ENCODE results near the gene MAD2L1BP.
"Not testable (repeated sequence)": the region's sequence is repeated elsewhere in the genome, so short reads cannot be mapped to it uniquely, and the experiment has no call there.

Gene MAD2L1BP

DNA sequence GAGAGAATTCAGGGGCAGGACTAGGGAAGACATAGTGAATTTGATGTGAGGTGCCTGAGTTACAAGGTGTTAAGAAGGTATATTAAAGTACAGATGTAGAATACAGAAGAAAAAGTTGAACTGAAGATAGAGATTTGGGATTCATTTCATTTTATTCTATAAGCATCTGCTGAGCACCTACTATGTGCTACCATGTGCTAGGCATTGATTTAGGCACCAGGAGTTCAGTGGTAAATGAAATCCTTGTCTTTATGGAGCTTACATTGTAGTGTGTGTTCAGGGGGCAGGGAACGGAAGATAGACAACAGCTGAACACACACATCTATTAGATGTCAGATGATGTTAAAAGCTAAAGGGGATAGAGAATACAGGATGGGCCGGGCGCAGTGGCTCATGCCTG lies 12.0 kb downstream of the MAD2L1BP start:
- Histone ChIP-seq H3K4me1 (ENCODE audit: control insufficient read depth, insufficient read depth, low read length) (no peaks in the 10 kb centered on the region), H3K4me3 (ENCODE audit: low read depth, low read length) (no peak overlapping the region), H3K36me3 (ENCODE audit: control insufficient read depth, insufficient read depth, low read length) (no peaks in the 10 kb centered on the region), H3K27me3 (ENCODE audit: control insufficient read depth, insufficient read depth, low read length) (no peaks in the 10 kb centered on the region), H3K9ac (ENCODE audit: low read depth, low read length) (no peak overlapping the region), H3K9me3 (ENCODE audit: control insufficient read depth, insufficient read depth, low read length) (no peaks in the 10 kb centered on the region)

DNA sequence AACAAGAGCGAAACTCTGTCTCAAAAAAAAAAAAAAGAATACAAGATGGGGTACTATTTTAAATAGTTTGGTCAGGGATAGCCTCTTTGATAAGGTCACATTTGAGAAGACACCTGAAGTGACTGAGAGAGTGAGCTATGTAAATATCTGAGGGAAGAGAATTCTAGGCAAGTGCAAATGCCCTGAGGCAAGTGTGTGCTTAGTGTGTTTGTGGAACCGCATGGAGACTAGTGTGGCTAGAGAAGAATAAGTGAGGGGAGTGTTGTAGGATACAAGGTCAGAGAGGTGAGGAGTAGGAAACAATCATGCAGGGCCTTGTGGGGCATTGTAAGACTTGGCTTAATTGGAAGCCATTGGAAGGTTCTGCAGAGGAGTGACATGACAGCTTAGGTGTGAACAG lies 12.6 kb downstream of the MAD2L1BP start:
- Histone ChIP-seq H3K9me3 (ENCODE audit: control insufficient read depth, insufficient read depth, low read length) (no peaks in the 10 kb centered on the region), H3K27me3 (ENCODE audit: control insufficient read depth, insufficient read depth, low read length) (no peaks in the 10 kb centered on the region), H3K36me3 (ENCODE audit: control insufficient read depth, insufficient read depth, low read length) (no peaks in the 10 kb centered on the region), H3K9ac (ENCODE audit: low read depth, low read length) (no peak overlapping the region), H3K4me1 (ENCODE audit: control insufficient read depth, insufficient read depth, low read length) (no peaks in the 10 kb centered on the region), H3K4me3 (ENCODE audit: low read depth, low read length) (no peak overlapping the region)

DNA sequence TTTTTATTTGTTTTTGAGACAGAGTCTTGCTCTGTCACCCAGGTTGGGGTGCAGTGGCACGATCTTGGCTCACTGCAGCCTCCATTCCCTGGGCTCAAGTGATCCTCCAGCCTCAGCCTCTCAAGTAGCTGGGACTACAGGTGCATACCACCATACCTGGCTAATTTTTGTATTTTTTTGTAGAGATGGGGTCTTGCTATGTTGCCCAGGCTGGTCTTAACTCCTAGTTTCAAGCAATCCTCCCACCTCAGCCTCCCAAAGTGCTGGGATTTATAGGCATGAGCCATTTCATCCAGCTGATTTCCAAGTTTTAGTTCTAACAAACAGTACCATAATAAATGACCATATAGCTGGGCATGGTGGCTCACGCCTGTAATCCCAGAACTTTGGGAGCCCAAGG lies 17.2 kb downstream of the MAD2L1BP start:
- H3K36me3 ChIP-seq (ENCODE audit: control insufficient read depth, insufficient read depth, low read length); H3K9me3 ChIP-seq (ENCODE audit: control insufficient read depth, insufficient read depth, low read length); H3K9ac ChIP-seq (ENCODE audit: low read depth, low read length); H3K4me3 ChIP-seq (ENCODE audit: low read depth, low read length); H3K27me3 ChIP-seq (ENCODE audit: control insufficient read depth, insufficient read depth, low read length); H3K4me1 ChIP-seq (ENCODE audit: control insufficient read depth, insufficient read depth, low read length): not testable (repeated sequence)

DNA sequence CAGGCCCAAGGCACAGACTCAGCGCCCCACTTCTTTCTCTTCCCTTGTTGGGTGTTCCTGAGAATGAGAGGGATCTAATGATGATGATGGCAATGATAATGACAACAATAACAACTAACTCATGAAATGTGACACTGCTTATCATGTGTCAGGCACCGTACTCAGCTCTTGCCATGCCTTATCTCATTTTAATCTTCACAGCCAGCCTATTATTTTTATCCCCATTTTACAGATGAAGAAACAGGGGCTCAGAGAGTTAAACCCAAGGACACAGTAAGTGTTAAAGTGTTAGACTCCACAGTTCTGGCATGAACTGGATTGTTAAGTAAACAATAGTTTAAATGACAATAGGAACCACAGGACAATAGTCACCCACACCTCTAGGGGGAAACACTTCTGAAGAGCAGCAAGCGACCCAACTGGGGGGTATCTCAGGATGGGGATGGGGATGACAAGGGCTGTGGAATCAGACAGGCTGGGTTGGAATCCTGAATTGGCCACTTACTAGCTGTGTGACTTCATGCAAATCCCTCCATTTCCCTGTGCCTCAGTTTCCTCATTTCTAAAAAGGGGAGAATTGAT lies 21.7 kb downstream of the MAD2L1BP start:
- H3K4me3 ChIP-seq (ENCODE audit: low read depth, low read length) = no peak overlapping the region
- H3K27me3 ChIP-seq (ENCODE audit: control insufficient read depth, insufficient read depth, low read length) = no peaks in the 10 kb centered on the region
- H3K36me3 ChIP-seq (ENCODE audit: control insufficient read depth, insufficient read depth, low read length) = no peaks in the 10 kb centered on the region
- no peak overlapping the region for H3K9ac ChIP-seq (ENCODE audit: low read depth, low read length)
- no peaks in the 10 kb centered on the region for H3K9me3 ChIP-seq (ENCODE audit: control insufficient read depth, insufficient read depth, low read length)
- peaks cover 10% of the 10 kb centered on the region for H3K4me1 ChIP-seq (ENCODE audit: control insufficient read depth, insufficient read depth, low read length)

DNA sequence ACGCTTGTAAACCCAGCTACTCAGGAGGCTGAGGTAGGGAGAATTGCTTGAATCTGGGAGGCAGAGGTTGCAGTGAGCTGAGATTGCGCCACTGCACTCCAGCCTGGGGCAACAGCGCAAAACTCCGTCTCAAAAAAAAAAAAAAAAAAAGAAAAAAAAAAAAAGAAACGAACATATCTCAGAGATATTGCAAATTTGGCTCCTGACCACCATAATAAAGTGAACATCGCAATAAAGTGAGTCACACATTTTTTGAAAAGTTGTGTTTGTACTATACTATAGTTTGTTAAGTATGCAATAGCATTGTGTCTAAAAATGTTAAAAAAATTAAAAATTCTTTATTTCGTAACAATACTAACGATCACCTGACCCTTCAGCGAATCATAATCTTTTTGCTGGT lies 22.5 kb downstream of the MAD2L1BP start:
- peaks cover 10% of the 10 kb centered on the region for H3K4me1 ChIP-seq (ENCODE audit: control insufficient read depth, insufficient read depth, low read length)
- no peaks in the 10 kb centered on the region for H3K9me3 ChIP-seq (ENCODE audit: control insufficient read depth, insufficient read depth, low read length)
- no peaks in the 10 kb centered on the region for H3K27me3 ChIP-seq (ENCODE audit: control insufficient read depth, insufficient read depth, low read length)
- no peak overlapping the region for H3K9ac ChIP-seq (ENCODE audit: low read depth, low read length)
- no peak overlapping the region for H3K4me3 ChIP-seq (ENCODE audit: low read depth, low read length)
- no peaks in the 10 kb centered on the region for H3K36me3 ChIP-seq (ENCODE audit: control insufficient read depth, insufficient read depth, low read length)

DNA sequence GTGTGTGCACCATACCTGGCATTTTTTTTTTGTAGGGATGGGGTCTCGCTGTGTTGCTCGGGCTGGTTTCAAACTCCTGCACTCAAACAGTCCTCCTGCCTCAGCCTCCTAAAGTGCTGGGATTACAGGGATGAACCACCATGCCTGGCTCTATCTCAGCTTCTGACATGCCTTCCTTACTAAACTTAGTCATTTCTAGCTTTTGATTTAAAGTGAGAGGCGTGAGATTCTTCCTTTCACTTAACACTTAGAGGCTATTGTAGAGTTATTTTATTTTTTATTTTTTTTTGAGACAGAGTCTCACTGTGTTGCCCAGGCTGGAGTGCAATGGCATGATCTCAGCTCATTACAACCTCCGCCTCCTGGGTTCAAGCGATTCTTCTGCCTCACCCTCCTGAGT lies 27.3 kb downstream of the MAD2L1BP start:
- not testable (repeated sequence) for H3K27me3 ChIP-seq (ENCODE audit: control insufficient read depth, insufficient read depth, low read length); H3K9me3 ChIP-seq (ENCODE audit: control insufficient read depth, insufficient read depth, low read length); H3K4me1 ChIP-seq (ENCODE audit: control insufficient read depth, insufficient read depth, low read length); H3K9ac ChIP-seq (ENCODE audit: low read depth, low read length); H3K4me3 ChIP-seq (ENCODE audit: low read depth, low read length); H3K36me3 ChIP-seq (ENCODE audit: control insufficient read depth, insufficient read depth, low read length)

DNA sequence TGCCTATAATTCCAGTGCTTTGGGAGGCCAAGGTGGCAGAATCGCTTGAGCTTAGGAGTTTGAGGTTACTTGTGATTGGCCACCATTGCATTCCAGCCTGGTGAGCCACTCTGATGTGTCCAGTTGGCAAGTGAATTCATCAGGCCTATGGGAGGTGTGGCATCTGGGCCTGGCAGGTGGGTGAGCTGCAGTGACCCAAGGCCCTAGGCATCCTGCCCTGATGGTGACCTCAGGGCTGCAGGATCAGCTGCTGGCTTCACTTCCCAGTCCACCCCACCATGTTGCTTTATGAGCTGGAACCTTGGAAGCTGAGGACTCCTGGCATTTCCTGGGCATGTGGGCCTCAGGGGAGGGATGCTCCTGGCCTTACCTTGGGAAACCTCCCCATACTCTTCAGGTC lies 29.7 kb downstream of the MAD2L1BP start:
- Histone ChIP-seq H3K9ac (ENCODE audit: low read depth, low read length) (no peak overlapping the region), H3K27me3 (ENCODE audit: control insufficient read depth, insufficient read depth, low read length) (no peaks in the 10 kb centered on the region), H3K9me3 (ENCODE audit: control insufficient read depth, insufficient read depth, low read length) (no peaks in the 10 kb centered on the region), H3K36me3 (ENCODE audit: control insufficient read depth, insufficient read depth, low read length) (peaks cover under 1% of the 10 kb centered on the region), H3K4me1 (ENCODE audit: control insufficient read depth, insufficient read depth, low read length) (peaks cover 12% of the 10 kb centered on the region), H3K4me3 (ENCODE audit: low read depth, low read length) (no peak overlapping the region)

DNA sequence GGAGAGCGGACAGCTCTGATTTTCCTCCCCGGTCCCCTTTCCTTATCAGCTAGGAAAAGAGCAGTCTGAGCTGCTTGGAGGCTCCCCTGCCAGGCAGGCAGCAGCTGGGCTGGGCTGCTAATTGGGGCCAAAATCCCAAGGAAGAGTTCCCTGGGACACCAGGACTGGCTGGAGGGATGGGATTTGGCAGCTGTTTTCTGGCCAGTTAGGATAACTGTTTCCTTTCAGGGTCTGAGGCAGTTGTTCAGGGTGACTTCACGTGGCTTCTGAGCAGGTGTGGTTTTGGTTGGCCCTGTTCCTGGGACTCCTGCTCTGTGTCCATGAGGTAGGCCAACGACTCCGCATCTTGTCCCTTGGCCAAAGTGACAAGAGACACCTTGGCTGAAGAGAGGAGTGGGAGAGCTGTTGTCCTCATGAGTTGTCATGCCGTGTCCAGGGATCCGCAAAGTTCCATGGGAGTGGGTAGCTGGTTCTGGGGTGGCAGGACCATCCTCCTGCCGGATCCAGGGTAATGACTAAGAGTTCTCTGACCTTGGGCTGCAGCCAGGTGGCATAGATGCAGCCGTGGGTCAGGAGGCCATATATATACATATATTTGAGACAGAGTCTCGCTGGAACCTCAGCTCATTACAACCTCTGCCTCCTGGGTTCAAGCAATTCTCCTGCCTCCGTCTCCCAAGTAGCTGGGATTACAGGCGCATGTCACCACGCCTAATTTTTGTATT lies 30.7 kb downstream of the MAD2L1BP start:
- no peak overlapping the region for H3K4me3 ChIP-seq (ENCODE audit: low read depth, low read length)
- H3K27me3 ChIP-seq (ENCODE audit: control insufficient read depth, insufficient read depth, low read length) = no peaks in the 10 kb centered on the region
- H3K9ac ChIP-seq (ENCODE audit: low read depth, low read length) = no peak overlapping the region
- no peaks in the 10 kb centered on the region for H3K9me3 ChIP-seq (ENCODE audit: control insufficient read depth, insufficient read depth, low read length)
- peaks cover 9% of the 10 kb centered on the region for H3K36me3 ChIP-seq (ENCODE audit: control insufficient read depth, insufficient read depth, low read length)
- H3K4me1 ChIP-seq (ENCODE audit: control insufficient read depth, insufficient read depth, low read length) = peaks cover 12% of the 10 kb centered on the region

DNA sequence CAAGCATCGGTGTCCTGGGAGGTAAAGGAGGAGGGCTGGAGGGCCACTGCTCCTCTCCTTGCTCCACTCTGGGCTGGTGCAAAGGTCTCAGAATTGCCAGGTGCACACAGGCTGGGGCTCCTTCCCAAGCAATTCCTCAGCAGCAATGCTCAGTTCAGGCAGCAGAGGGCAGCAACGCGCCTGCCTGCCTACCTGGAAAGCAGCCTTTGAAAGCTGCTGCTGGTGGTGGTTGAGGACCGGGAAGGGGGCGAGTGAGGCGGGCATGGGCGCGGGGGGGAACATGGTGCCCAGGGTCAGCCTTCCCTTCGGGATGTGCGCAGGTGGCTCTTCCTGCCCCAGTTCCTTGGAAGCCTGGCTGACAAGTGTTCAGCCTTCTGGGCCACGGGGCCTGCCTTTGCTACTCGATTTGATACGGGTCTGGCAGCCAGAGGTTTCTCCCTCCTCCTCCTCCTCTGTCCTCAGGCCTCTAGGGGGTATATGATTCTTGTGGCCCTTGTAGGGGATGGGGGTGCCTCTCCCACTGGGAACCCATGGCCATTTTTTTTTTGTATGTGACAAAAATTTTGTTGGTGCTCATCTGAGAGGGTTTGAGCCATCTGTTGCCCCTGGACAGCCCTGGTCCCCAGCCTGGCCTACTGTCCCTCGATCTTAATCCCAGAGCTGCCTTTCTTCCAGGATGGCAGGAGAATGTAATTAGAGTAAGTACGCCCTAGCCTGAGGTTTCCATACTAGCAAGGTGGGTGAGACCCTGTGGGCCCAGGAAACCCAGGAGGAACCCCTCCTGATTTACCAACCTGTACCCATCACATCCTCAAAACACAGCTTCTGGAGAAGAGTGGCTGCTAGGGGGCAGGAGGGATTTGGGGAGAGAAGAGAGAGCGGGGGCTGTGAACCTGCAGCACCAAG lies 31.9 kb downstream of the MAD2L1BP start:
- Histone ChIP-seq H3K4me1 (ENCODE audit: control insufficient read depth, insufficient read depth, low read length) (peaks cover 12% of the 10 kb centered on the region), H3K9ac (ENCODE audit: low read depth, low read length) (no peak overlapping the region), H3K4me3 (ENCODE audit: low read depth, low read length) (peak overlapping the region; percentile 48)

DNA sequence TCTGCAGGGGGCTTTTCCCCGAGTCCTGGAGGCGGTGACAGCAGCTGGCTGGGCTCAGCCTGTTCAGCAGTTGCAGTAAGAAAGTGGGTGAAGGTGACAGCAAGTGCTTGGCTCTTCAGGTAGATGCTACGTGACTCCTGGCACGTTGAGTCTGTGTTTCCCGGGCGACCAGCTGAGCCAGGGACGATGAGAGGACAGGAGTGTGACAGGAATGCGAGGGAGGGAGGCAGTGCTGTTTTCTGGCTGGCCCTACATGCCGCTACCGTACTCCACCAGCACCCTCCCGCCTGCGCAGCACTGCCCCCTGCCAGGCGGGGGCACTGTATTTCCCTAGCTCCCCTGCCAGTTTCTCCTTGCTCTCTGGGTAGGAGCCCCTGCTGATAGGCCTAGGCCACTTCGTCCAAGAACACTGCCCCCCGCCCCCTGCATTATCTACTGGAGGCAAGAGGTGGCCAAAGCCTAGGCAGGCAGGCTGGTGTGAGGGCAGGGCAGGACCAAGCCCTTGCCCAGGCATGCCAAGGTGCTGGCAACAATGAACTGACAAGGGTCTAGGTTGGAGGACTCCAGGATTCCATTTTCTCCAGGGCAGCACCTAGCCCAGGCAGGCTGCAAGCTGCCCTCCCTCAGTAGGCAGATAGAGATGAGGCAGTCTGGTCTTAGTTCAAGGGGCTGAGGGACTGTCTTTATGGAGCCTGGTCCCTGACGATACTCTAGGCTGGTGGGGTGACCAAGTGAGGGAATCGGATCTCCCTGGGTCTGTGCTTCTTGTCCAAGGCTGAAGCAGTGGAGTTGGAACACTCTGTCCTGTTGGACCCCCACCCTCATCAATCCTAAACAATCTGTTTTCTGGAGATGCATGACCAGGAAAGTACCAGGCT lies 32.8 kb downstream of the MAD2L1BP start:
- Histone ChIP-seq H3K4me3 (ENCODE audit: low read depth, low read length) (no peak overlapping the region), H3K9ac (ENCODE audit: low read depth, low read length) (no peak overlapping the region), H3K4me1 (ENCODE audit: control insufficient read depth, insufficient read depth, low read length) (peaks cover 12% of the 10 kb centered on the region), H3K27me3 (ENCODE audit: control insufficient read depth, insufficient read depth, low read length) (no peaks in the 10 kb centered on the region), H3K9me3 (ENCODE audit: control insufficient read depth, insufficient read depth, low read length) (no peaks in the 10 kb centered on the region), H3K36me3 (ENCODE audit: control insufficient read depth, insufficient read depth, low read length) (peaks cover 24% of the 10 kb centered on the region)

More for the DNA sequence above, 31.9 kb downstream of the MAD2L1BP start:
- Histone ChIP-seq H3K27me3 (ENCODE audit: control insufficient read depth, insufficient read depth, low read length) (no peaks in the 10 kb centered on the region), H3K9me3 (ENCODE audit: control insufficient read depth, insufficient read depth, low read length) (no peaks in the 10 kb centered on the region), H3K36me3 (ENCODE audit: control insufficient read depth, insufficient read depth, low read length) (peaks cover 20% of the 10 kb centered on the region)
